SJCRH30 (cell line): ENCODE measurements around the gene SNED1. TPM values are rescaled to one million over a fixed set of nuclear protein-coding genes. Genes with fewer than 3 reads are reported as not detected.

Experiments used
- DNase-seq, 2 experiments: peaks; one replicate each; pipeline ENCODE4 v3.0.0-alpha.2; 2015 to 2020
- H3K27ac ChIP-seq: fragments of 250-450 bp; sonication (Bioruptor Pico); 2 replicates; pipeline ENCODE4 v1.5.1; 2020; ENCODE audit warnings: mild to moderate bottlenecking, moderate library complexity
- H3K27me3 ChIP-seq: fragments of 250-450 bp; sonication (Bioruptor Pico); 2 replicates; pipeline ENCODE4 v1.5.1; 2020; ENCODE audit warnings: mild to moderate bottlenecking, moderate library complexity
- H3K36me3 ChIP-seq: fragments of 250-450 bp; sonication (Bioruptor Pico); 2 replicates; pipeline ENCODE4 v1.5.1; 2020; ENCODE audit warnings: mild to moderate bottlenecking, moderate library complexity
- H3K4me1 ChIP-seq: fragments of 250-450 bp; sonication (Bioruptor Pico); 2 replicates; pipeline ENCODE4 v1.5.1; 2020; ENCODE audit warnings: mild to moderate bottlenecking, moderate library complexity
- H3K4me3 ChIP-seq: fragments of 250-450 bp; sonication (Bioruptor Pico); 2 replicates; pipeline ENCODE4 v1.5.1; 2020; ENCODE audit warnings: mild to moderate bottlenecking, moderate library complexity
- H3K9me3 ChIP-seq: fragments of 250-450 bp; sonication (Bioruptor Pico); replicated peaks from 2 replicates; pipeline ENCODE4 v1.5.1; 2020; ENCODE audit warnings: mild to moderate bottlenecking, moderate library complexity
- total RNA-seq: library from RNA; depleted of rRNA; stranded (reverse); fragments of >200 nt; shearing (Covaris generic); gene quantifications from 2 replicates; pipeline ENCODE4 v1.2.3, GENCODE V29; 2014

The SNED1 gene
- total RNA-seq, 1 experiment from 2014 or later, result 28.4 TPM

DNA sequence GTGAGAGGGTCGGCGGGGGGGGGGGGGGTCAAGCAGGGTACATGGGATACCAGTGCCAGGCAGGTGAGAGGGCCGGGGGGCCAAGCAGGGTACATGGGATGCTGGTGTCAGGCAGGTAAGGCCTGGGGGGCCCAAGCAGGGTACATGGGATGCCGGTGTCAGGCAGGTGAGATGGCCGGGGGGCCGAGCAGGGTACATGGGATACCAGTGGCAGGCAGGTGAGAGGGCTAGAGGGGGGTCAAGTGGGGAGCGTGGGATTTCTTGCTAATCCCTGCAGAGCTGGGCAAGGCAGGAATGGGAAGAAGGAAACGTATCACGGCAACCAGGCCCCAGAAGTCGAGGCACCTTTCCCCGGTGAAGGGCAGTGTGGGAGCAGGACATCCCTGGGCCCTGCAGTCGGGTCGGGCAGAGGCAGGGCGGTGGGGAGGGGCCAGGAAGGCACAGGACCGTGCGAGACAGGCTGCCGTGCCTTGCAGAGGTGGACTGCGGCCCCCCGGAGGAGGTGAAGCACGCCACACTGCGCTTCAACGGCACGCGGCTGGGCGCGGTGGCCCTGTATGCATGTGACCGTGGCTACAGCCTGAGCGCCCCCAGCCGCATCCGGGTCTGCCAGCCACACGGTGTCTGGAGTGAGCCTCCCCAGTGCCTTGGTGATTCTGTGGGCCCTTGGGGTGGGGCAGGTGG is 54.4 kb downstream of the SNED1 start:
- H3K9me3 ChIP-seq, result no peaks in the 10 kb centered on the region; the same call in 1 of the 2 replicates
- H3K4me3 ChIP-seq, result no peak overlapping the region
- peak in 1 of 2 experiments; percentile 2 for DNase-seq
- no peak overlapping the region for H3K27ac ChIP-seq
- peaks cover 13% of the 10 kb centered on the region; the same call in 1 of the 2 replicates for H3K4me1 ChIP-seq
- peaks cover 29% of the 10 kb centered on the region for H3K36me3 ChIP-seq
- H3K27me3 ChIP-seq, result no peaks in the 10 kb centered on the region

DNA sequence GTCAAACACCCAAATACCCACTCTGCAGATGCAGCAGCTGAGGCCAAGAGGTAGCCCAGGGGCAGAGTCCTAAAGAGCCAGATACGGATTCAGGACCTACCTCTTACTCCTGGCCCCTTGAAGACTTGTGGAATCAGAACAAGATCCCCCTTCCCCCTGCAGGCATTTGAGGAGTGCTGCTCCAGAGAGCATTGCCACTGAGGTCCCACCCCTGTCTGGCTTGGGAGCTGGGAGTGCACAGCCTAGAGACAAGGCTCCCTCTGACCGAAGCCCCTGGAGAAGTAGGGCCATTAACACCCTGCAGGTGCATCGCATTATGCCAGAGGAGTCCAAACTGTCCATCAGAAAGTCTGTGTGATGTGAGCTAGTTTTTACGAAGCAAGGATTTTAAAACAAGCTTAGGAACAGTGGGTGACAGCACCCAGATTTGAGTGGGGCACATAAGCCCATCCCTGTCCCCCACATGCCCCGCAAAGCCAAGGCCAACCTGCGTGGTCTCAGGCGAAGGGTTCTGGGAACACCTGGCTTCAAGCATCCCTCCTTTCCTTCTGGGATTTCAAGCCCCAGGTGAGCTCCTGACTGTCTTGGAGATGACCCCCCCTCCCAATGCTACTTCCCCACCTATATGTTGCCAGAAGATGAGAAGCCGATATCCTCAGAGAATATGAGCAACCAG is 55.3 kb downstream of the SNED1 start:
- DNase-seq, result peak in 1 of 2 experiments; percentile 1
- Histone ChIP-seq H3K9me3 (no peaks in the 10 kb centered on the region; the same call in 1 of the 2 replicates), H3K4me3 (no peak overlapping the region), H3K36me3 (peaks cover 29% of the 10 kb centered on the region), H3K27me3 (no peaks in the 10 kb centered on the region), H3K27ac (no peak overlapping the region), H3K4me1 (peaks cover 6% of the 10 kb centered on the region; the same call in 1 of the 2 replicates)

DNA sequence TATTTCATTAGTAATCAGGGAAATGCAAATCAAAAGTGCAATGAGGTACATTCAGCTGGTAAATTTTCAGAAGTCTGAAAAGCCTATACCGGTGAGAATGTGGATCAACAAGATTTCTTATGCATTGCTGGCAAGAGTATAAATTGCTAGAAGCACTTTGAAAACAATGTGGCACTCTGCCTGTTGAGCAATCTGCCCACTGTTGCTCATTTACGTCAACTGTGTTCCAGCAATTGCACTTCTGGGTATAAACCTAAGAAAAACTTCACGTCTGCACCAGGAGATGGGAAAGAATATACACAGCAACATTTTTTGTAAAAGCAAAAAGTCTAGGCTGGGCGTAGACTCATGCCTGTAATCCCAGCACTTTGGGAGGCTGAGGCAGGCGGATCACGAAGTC is 62.9 kb downstream of the SNED1 start:
- DNase-seq, result no peak
- Histone ChIP-seq H3K4me3 (no peak overlapping the region), H3K27ac (no peak overlapping the region), H3K36me3 (no peaks in the 10 kb centered on the region), H3K9me3 (peaks cover 4% of the 10 kb centered on the region; the same call in 1 of the 2 replicates), H3K27me3 (no peaks in the 10 kb centered on the region), H3K4me1 (peaks cover 8% of the 10 kb centered on the region; the same call in 1 of the 2 replicates)

DNA sequence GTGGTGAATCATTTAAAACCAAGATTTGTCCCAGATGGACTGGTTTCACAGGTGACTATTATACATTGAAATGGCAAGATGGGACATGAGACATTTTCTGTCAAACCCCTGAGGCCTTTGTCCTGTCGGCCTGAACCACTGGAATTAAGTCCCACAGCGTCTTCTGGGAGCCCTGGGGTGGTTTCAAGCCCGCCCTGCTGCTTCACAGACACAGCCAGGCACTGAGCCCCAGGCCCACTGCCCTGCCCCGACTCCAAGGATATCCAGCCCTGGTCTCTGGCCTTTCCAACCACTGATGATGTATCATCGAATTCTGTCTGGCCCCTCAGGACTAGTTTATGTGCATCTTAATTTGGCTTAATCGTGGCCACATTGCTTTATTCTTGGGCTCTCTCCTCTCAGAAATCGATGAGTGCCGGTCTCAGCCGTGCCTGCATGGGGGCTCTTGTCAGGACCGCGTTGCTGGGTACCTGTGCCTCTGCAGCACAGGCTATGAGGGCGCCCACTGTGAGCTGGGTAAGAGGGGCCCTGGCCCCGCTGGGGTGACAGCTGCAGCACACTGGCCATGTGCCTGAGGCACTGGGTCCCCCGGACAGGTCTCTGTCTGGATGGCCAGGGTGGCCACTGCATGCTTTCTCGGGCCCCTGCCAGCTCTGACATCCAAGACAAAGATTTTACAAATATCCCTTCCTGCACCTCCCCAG is 64.1 kb downstream of the SNED1 start:
- no peak overlapping the region for H3K4me3 ChIP-seq
- no peak overlapping the region for H3K27ac ChIP-seq
- H3K36me3 ChIP-seq, result no peaks in the 10 kb centered on the region
- H3K27me3 ChIP-seq, result no peaks in the 10 kb centered on the region
- peaks cover 8% of the 10 kb centered on the region; the same call in 1 of the 2 replicates for H3K4me1 ChIP-seq
- peaks cover 4% of the 10 kb centered on the region; the same call in 1 of the 2 replicates for H3K9me3 ChIP-seq
- DNase-seq, result peak in 1 of 2 experiments; percentile 37

DNA sequence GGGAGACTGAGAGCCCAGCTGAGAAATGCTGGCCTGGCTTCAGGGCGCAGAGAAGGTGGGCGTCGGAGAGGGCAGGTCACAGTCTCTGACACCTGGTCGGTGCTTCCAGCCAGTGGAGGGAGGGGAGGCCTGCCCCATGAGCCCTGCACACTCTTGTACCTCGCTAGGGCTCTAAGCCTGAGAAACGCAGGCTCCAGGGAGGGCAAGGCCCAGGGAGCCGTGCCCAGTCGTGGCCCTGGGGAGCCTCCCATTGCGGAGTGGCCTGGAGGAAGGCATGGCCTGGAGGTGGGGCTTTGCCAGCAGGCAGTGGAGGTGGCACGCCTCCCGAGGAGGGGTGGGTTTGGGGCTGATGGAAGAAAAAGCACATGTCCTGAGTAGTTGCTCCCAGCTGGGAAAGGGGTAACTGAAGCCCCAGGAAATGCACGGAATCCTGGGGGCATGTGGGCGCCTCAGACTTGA is 64.7 kb downstream of the SNED1 start:
- no peaks in the 10 kb centered on the region for H3K36me3 ChIP-seq
- H3K27ac ChIP-seq, result no peak overlapping the region
- peaks cover 4% of the 10 kb centered on the region; the same call in 1 of the 2 replicates for H3K9me3 ChIP-seq
- DNase-seq, result no peak
- no peak overlapping the region for H3K4me3 ChIP-seq
- no peaks in the 10 kb centered on the region for H3K27me3 ChIP-seq
- H3K4me1 ChIP-seq, result peaks cover 8% of the 10 kb centered on the region; the same call in 1 of the 2 replicates

DNA sequence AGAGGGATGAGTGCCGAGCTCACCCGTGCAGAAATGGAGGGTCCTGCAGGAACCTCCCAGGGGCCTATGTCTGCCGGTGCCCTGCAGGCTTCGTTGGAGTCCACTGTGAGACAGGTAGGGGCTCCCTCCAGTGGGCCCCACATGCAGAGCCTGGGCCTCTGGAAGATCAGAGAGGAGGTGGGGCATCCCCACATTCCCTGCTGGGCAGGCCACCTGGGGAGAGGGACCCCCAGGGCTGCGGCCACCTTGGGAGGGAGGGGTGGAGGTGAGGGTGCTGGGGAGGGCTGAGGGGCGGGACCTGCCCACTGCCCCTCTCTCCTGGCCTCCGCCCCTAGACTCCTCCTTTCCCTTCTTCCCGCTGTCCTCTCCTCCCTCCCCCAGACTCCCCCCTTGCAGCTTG is 65.2 kb downstream of the SNED1 start:
- no peaks in the 10 kb centered on the region for H3K36me3 ChIP-seq
- H3K4me1 ChIP-seq, result peaks cover 8% of the 10 kb centered on the region; the same call in 1 of the 2 replicates
- H3K9me3 ChIP-seq, result peaks cover 4% of the 10 kb centered on the region; the same call in 1 of the 2 replicates
- no peaks in the 10 kb centered on the region for H3K27me3 ChIP-seq
- DNase-seq, result no peak
- no peak overlapping the region for H3K4me3 ChIP-seq
- H3K27ac ChIP-seq, result no peak overlapping the region

DNA sequence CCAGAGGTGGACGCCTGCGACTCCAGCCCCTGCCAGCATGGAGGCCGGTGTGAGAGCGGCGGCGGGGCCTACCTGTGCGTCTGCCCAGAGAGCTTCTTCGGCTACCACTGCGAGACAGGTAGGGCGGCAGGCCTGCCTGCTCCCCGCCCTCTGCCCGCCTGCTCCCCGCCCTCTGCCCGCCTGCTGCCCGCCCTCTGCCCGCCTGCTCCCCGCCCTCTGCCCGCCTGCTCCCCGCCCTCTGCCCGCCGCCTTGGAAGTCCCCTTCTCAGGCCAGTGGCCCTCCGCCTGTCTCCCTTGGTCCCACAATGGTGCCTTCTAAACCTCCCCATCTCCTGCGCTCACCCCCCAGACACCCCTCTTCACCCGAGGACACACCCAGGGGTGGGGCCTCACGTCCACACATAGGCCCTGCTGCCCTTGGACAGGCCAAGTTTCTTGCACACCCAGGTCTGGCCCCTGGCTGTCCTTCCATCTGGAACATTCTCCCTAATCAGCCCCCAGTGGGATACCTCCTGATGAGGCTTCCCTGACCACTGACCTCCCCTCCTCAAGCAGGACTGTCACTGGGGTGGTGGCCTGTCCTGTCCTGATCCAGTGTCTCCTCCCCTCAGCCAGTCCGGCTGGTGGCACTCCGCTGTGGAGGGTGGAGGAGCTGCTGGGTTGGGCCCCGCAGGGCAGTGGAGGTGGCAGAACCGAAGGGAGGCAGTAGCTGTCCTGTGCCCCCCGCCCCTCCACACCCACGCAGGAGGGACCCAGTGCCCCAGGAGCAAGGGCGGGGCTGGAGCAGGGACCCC is 65.8 kb downstream of the SNED1 start:
- Histone ChIP-seq H3K27ac (no peak overlapping the region), H3K27me3 (no peaks in the 10 kb centered on the region), H3K4me3 (no peak overlapping the region), H3K9me3 (peaks cover under 1% of the 10 kb centered on the region; the same call in 1 of the 2 replicates), H3K4me1 (peaks cover 8% of the 10 kb centered on the region; the same call in 1 of the 2 replicates), H3K36me3 (no peaks in the 10 kb centered on the region)
- no peak for DNase-seq

DNA sequence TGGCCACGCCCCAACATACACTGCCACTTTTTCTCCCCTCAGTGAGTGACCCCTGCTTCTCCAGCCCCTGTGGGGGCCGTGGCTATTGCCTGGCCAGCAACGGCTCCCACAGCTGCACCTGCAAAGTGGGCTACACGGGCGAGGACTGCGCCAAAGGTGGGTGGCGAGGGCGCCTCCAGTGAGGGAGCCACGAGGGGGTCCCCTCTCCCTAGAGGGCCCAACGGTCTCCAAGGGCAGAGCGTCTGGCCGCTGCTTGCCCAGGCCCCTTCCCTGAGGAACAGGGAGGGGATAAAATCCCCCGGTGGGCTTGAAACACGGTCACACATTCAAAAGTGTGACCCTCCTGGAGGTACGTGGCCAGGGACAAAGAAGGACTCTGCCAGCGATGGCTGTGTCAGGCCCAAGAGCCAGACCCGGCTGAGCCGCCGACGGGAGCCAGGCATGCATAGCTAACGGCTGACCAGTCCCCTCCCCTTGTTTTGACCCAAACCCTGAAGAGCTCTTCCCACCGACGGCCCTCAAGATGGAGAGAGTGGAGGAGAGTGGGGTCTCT is 66.5 kb downstream of the SNED1 start:
- Histone ChIP-seq H3K9me3 (no peaks in the 10 kb centered on the region), H3K4me3 (no peak overlapping the region), H3K4me1 (peaks cover 8% of the 10 kb centered on the region; the same call in 1 of the 2 replicates), H3K27ac (no peak overlapping the region), H3K27me3 (no peaks in the 10 kb centered on the region), H3K36me3 (no peaks in the 10 kb centered on the region)
- DNase-seq, result no peak

DNA sequence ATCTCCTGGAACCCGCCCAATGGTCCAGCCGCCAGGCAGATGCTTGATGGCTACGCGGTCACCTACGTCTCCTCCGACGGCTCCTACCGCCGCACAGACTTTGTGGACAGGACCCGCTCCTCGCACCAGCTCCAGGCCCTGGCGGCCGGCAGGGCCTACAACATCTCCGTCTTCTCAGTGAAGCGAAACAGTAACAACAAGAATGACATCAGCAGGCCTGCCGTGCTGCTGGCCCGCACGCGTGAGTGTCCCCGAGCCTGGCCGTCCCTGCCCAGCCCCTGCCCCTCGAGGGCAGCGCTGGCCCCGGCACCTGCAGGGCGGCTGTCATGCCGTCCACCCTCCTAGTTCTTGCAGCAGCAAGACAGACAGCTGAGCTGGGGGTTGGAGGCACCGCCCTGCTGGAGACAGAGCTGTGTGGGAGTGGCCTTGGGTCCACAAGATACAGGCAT is 67.0 kb downstream of the SNED1 start:
- Histone ChIP-seq H3K27me3 (no peaks in the 10 kb centered on the region), H3K4me3 (no peak overlapping the region), H3K27ac (no peak overlapping the region), H3K4me1 (peaks cover 8% of the 10 kb centered on the region; the same call in 1 of the 2 replicates), H3K9me3 (no peaks in the 10 kb centered on the region), H3K36me3 (no peaks in the 10 kb centered on the region)
- DNase-seq, result no peak

DNA sequence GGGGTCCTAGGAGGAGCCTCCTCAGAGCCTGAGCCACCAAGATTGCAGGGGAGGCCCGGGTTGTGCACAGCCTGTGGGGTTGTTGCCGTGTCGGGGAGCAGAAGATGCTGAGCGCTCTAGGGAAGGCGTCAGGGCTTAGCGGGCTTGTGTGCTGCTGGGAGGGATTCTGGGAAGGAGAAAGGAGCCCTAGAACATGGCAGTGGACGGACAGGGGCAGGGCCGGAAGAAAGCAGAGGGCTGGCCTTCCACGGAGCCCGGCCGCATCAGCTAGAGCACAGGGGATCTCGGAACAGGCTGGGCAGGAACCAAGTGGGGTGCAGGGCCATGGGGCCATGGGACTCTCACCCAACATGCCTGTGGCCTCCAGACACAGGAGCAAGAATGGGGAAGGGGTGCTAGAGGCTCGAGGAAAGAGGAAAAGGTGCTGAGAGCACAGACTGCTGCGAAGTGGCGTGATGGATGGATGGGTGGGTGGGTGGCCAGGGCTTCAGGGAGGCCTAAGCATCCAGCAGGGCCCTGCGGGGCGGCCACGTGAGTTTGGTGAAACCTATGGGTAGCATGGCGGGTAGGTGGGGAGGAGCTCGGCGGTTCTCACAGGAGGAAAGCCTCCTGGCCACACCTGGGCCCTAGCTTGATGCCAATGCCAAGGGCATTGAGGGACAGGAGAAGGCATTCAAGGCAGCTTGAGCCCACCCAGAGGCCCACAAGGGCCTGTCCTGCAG is 67.9 kb downstream of the SNED1 start:
- DNase-seq, result no peak

DNA sequence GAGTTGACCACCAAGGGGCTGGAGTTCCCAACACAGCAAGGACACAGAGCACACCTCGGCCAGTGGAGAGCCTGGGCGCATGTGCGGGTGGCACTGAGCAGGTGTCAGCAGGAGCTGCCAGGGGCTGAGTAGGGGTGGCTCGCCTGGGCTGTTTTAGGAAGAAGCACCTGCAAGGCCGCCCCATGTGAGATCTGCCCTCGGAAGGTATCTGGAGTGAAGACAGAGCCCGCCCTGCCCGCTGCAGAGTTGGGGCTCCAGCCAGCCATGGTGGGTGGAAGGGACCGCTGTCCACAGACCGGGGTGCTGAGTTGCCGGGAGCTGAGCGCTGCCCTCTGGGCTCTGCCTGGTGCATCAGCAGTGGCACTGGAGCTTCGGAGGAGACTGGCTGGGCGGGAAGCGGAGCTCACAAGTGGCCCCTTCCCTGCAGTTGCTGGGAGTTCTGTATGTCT is 68.5 kb downstream of the SNED1 start:
- no peak overlapping the region for H3K4me3 ChIP-seq
- no peaks in the 10 kb centered on the region for H3K36me3 ChIP-seq
- H3K27ac ChIP-seq, result no peak overlapping the region
- H3K27me3 ChIP-seq, result no peaks in the 10 kb centered on the region
- peaks cover 8% of the 10 kb centered on the region; the same call in 1 of the 2 replicates for H3K4me1 ChIP-seq
- H3K9me3 ChIP-seq, result no peaks in the 10 kb centered on the region
- no peak for DNase-seq

More for the DNA sequence above, 67.9 kb downstream of the SNED1 start:
- Histone ChIP-seq H3K4me3 (no peak overlapping the region), H3K36me3 (no peaks in the 10 kb centered on the region), H3K4me1 (peaks cover 8% of the 10 kb centered on the region; the same call in 1 of the 2 replicates), H3K27me3 (no peaks in the 10 kb centered on the region), H3K27ac (no peak overlapping the region), H3K9me3 (no peaks in the 10 kb centered on the region)

DNA sequence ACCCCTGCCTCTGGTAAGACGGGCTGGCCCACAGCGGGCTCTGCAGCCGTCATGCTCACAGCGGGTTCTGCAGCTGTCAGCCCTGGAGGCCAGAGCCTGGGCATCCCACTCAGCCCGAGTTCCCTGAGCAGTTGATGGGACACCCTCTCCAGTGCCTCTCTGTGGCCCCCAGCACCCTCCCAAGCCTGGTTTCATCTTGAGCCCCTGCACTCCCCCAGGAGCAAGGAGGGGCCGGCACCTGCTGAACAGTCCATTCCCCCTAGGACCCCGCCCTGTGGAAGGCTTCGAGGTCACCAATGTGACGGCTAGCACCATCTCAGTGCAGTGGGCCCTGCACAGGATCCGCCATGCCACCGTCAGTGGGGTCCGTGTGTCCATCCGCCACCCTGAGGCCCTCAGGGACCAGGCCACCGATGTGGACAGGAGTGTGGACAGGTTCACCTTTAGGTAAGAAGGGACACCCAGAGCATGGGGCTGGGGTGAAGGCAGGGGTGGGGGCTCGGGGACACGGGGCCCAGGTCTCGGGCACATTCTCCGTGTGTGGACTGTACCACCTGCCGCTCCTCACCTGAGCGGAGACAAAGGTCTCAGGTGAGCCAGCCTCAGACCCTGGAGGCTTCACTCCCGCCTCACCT is 69.2 kb downstream of the SNED1 start:
- Histone ChIP-seq H3K36me3 (no peaks in the 10 kb centered on the region; the same call in 1 of the 2 replicates), H3K27me3 (no peaks in the 10 kb centered on the region), H3K4me3 (no peak overlapping the region), H3K4me1 (peaks cover 1% of the 10 kb centered on the region; the same call in 1 of the 2 replicates), H3K9me3 (no peaks in the 10 kb centered on the region), H3K27ac (no peak overlapping the region)
- DNase-seq, result no peak
